Measurements from ENCODE around the gene PPARD.

GRCh38 chr6:35441642-35442041 lies 99.3 kb downstream of the PPARD start:
- TF ChIP-seq CTCF (IDR thresholded peaks at IDR 0.05), result no peak
- no peak for TF ChIP-seq POLR2A (IDR thresholded peaks at IDR 0.05)
